Mesothelial cell of epicardium (in vitro differentiated cells): ENCODE results near the gene LIG1. TPM values are rescaled to one million over a fixed set of nuclear protein-coding genes. Genes with fewer than 3 reads are reported as not detected.

ENCODE experiments used
- DNase-seq, 2 experiments: peaks; one replicate each; pipeline ENCODE4 v3.0.0; 2021; ENCODE audit warnings: low spot score in 2 of 2; ENCODE audit not compliant: unreplicated experiment in 2 of 2
- H3K27ac Mint-ChIP-seq: 2 replicates; pipeline ENCODE4 v1.8.0; 2021; ENCODE audit warnings: mixed read lengths
- H3K27me3 Mint-ChIP-seq: 2 replicates; pipeline ENCODE4 v1.8.0; 2021; ENCODE audit warnings: low read depth, mixed read lengths
- H3K36me3 Mint-ChIP-seq: 2 replicates; pipeline ENCODE4 v1.8.0; 2021; ENCODE audit warnings: mixed read lengths
- H3K4me1 Mint-ChIP-seq: 2 replicates; pipeline ENCODE4 v1.8.0; 2021; ENCODE audit warnings: mixed read lengths
- H3K4me3 Mint-ChIP-seq: 2 replicates; pipeline ENCODE4 v1.8.0; 2021; ENCODE audit warnings: mild to moderate bottlenecking, moderate library complexity, mixed read lengths
- H3K9me3 Mint-ChIP-seq: 2 replicates; pipeline ENCODE4 v1.8.0; 2021; ENCODE audit warnings: mixed read lengths
- total RNA-seq: library from RNA; stranded (reverse); gene quantifications from 3 replicates; pipeline ENCODE4 v1.2.1, GENCODE V29; 2021
- TF ChIP-seq, protein P1 (sequence below): fragments of 200-600 bp; sonication (generic); IDR thresholded peaks from one replicate; pipeline ENCODE4 v1.5.0; 2021; ENCODE audit warnings: antibody characterized with exemption; ENCODE audit not compliant: unreplicated experiment

LIG1 gene
- total RNA-seq, 1 donor from 2014 or later = 66.5 TPM

DNA sequence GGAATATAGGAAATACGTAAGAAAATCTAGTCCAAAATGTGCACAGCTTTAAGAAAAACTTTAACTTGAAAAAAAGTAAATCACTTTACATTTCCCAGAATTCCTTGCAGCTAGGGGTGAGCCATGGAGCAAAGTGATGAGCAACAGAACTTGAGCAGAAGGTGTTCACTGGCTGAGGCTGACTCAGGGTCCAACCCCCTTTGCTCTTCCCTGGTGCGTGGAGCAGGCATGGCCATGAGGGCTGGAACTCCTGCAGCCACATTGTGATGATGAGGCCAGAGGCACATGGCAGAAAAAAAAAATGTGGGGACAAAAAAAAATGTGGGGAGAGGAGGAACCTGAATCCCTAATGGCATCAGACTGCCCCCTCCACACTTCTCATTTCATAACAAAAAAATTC, 49.6 kb downstream of the LIG1 start:
- Mint-ChIP-seq H3K9me3 (no peaks in the 10 kb centered on the region), H3K36me3 (peaks cover 47% of the 10 kb centered on the region), H3K4me1 (no peaks in the 10 kb centered on the region), H3K4me3 (no peak overlapping the region), H3K27me3 (no peaks in the 10 kb centered on the region), H3K27ac (no peak overlapping the region)
- no peak for DNase-seq
- TF ChIP-seq, protein P1, sequence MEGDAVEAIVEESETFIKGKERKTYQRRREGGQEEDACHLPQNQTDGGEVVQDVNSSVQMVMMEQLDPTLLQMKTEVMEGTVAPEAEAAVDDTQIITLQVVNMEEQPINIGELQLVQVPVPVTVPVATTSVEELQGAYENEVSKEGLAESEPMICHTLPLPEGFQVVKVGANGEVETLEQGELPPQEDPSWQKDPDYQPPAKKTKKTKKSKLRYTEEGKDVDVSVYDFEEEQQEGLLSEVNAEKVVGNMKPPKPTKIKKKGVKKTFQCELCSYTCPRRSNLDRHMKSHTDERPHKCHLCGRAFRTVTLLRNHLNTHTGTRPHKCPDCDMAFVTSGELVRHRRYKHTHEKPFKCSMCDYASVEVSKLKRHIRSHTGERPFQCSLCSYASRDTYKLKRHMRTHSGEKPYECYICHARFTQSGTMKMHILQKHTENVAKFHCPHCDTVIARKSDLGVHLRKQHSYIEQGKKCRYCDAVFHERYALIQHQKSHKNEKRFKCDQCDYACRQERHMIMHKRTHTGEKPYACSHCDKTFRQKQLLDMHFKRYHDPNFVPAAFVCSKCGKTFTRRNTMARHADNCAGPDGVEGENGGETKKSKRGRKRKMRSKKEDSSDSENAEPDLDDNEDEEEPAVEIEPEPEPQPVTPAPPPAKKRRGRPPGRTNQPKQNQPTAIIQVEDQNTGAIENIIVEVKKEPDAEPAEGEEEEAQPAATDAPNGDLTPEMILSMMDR = no peak

DNA sequence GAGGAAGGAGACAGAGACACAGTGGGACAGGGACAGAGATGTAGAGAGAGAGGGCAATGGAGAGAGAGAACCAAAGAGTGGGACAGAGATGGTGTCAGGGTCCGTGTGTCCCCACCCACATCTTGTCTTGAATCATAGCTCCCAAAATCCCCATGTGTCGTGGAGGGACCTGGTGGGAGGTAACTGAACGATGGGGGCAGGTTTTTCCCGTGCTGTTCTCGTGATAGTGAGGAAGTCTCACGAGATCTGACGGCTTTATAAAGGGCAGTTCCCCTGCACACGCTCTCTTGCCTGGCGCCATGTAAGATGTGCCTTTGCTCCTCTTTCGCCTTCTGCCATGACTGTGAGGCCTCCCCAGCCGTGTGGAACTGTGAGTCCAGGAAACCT, 52.0 kb downstream of the LIG1 start:
- TF ChIP-seq, protein P1 = no peak
- Mint-ChIP-seq H3K9me3 (no peaks in the 10 kb centered on the region), H3K36me3 (peaks cover 37% of the 10 kb centered on the region), H3K4me3 (no peak overlapping the region), H3K27ac (no peak overlapping the region), H3K4me1 (no peaks in the 10 kb centered on the region), H3K27me3 (no peaks in the 10 kb centered on the region)
- no peak for DNase-seq

DNA sequence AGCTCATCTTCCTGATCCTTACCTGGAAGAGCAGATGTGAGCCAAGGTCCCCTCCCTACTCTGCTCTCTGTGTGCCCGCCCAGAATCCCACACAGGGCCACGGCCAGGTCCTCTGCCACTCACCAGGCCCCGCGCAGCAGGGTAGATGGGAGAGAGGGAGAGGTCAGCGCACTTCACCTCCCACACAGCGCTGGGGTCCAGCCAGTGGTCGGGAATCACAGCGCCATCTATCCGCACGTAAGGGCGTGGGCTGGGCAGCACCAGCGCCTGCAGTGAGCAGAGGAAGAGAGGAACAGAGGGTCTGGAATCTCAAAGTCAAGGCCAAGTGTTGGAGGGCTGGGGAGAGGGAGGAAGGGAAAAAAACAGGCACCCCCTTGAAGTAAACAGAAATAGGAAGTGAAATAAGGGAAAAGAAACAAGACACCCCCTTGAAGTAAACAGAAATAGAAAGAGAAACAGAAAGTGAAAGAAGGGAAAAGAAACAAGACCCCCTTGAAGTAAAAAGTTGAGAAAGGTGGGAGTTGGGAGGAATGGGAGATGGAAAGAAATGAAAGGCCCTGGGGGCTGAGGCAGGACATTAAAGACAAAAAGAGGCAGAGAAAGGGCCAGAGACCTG, 52.5 kb downstream of the LIG1 start:
- Mint-ChIP-seq H3K9me3 (no peaks in the 10 kb centered on the region), H3K27me3 (no peaks in the 10 kb centered on the region), H3K36me3 (peaks cover 34% of the 10 kb centered on the region), H3K4me3 (no peak overlapping the region), H3K4me1 (no peaks in the 10 kb centered on the region), H3K27ac (no peak overlapping the region)
- TF ChIP-seq, protein P1 = no peak
- DNase-seq = no peak

DNA sequence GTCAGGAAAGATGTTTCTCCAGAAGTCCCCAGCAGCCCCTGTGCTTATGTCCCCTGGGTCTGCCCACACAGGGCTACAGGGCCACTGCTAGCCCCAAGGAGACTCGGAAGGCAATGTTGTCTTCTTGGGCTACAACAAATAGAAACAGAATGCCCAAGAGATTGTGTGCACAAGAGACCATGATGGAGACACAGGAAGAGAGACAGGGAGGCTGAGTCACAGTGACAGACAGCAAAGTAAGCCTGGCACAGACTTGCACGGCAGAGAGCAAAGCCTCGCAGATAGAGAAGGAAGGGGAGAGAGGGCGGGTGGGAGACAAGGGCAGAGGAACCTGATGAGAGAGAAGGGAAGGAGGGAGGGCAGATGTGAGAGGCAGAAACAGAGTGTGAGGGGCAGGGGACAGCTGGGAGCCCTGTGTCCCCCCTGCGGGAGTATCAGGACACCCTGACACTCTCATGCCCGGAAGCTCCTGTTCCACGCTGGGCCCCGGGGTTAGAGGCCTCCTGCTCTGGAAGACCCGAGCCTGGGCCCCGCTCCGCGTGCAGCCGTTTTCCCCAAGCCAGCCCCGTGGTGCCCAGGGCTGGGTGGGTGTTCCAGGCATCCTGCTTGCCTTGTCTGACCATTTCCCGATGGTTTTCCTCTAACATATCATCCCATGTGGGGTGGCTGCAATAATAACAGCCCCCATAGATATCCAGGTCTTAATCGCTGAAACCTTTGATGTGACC, 56.8 kb downstream of the LIG1 start:
- Mint-ChIP-seq H3K36me3 (peaks cover 14% of the 10 kb centered on the region), H3K27me3 (no peaks in the 10 kb centered on the region), H3K27ac (no peak overlapping the region), H3K4me3 (no peak overlapping the region), H3K9me3 (no peaks in the 10 kb centered on the region), H3K4me1 (peaks cover 5% of the 10 kb centered on the region)
- TF ChIP-seq, protein P1 = no peak
- DNase-seq = no peak

DNA sequence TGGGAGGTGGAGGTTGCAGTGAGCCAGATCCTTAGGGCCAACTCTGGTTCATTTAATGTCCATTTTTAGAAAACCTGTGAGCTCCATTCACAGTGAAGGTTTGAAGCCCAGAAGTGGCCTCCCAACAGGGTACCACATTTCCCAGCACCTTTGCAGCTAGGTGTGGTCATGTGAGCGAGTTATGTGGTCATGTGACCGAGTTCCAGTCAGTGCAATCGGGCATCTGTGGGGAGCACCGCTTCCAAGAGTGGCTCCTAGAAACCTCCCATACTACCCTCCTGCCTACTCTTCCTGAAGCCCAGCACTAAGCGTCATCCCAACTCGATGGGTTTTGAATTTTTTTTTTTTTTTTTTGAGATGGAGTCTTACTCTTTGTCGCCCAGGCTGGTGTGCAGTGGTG, 58.9 kb downstream of the LIG1 start:
- no peaks in the 10 kb centered on the region for H3K27me3 Mint-ChIP-seq
- no peaks in the 10 kb centered on the region for H3K9me3 Mint-ChIP-seq
- no peak overlapping the region for H3K4me3 Mint-ChIP-seq
- TF ChIP-seq, protein P1 = no peak
- peaks cover 6% of the 10 kb centered on the region for H3K4me1 Mint-ChIP-seq
- H3K36me3 Mint-ChIP-seq = peaks cover 3% of the 10 kb centered on the region
- no peak for DNase-seq
- H3K27ac Mint-ChIP-seq = no peak overlapping the region
